T-helper 9 cell (primary cell): ENCODE measurements around the gene AP3M1.

Source experiments
- DNase-seq: peaks from one replicate; pipeline ENCODE4 v3.0.0-alpha.2; 2020

The AP3M1 gene

DNA sequence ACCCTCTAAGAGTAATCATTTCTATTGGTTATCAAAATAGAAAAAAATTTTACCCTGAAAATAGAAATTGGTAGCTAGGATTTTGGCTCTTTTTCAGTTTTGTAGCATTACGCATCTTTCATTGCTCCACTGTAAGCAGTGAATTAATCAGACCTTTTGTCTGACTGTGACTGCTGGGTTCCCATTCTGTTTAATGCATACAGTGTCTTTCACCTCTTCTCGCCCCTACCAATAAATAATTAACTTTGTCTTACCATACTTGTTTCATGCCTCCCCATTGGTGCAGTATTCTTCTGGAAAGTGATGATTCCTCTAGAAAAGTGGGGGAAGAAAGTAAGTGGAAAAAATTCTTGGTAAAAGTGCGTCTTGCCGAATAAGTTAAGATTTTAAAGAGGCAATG, 73.2 kb downstream of the AP3M1 start:
- DNase-seq = no peak

GRCh38 chr10:74076961-74077360, 73.7 kb downstream of the AP3M1 start:
- no peak for DNase-seq

- DNase-seq = no peak
Measured at GRCh38 chr10:74075906-74076305, 74.7 kb downstream of the AP3M1 start.

DNA sequence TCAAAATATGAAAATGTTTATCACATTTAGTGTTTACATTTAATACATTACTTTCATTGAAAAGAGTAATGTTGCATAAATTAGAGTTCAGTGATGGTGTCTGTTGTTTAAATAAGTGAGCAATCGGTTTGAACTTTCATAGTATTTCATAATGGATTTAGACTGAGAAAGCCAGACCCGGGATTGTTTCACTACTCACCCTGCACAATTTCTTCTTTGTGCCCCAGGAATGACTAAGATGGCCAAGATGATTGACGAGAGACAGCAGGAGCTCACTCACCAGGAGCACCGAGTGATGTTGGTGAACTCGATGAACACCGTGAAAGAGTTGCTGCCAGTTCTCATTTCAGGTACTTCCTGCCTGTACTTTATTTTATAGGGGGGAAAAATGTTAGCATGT, 78.1 kb downstream of the AP3M1 start:
- no peak for DNase-seq

GRCh38 chr10:74071157-74071556, 79.5 kb downstream of the AP3M1 start:
- DNase-seq = no peak
